ENCODE data around the gene SFXN4. TPM values are rescaled to one million over a fixed set of nuclear protein-coding genes. Genes with fewer than 3 reads are reported as not detected.
"Not testable (repeated sequence)": the region's sequence is repeated elsewhere in the genome, so short reads cannot be mapped to it uniquely, and the experiment has no call there.

SFXN4 gene
- total RNA-seq, 2 donors from 2014 or later = 9.5 to 16.1 TPM

- H3K9me3 ChIP-seq = no peaks in the 10 kb centered on the region
- H3K27ac ChIP-seq = no peak overlapping the region
- ATAC-seq (ENCODE audit: insufficient number of reproducible peaks, low FRiP score, low read depth) = no peak
- H3K36me3 ChIP-seq = peaks cover 32% of the 10 kb centered on the region
- H3K4me3 ChIP-seq = no peak overlapping the region
- no peak for TF ChIP-seq CTCF (IDR thresholded peaks at IDR 0.05)
- no peak for DNase-seq (ENCODE audit: low spot score)
- no peaks in the 10 kb centered on the region for H3K27me3 ChIP-seq (replicated peaks; ENCODE audit: insufficient read depth)
- H3K4me1 ChIP-seq (ENCODE audit: control insufficient read depth in 1 of 2, low read depth in 2 of 2) = no peaks in the 10 kb centered on the region
Observed at GRCh38 chr10:119113751-119114732, 51.5 kb downstream of the SFXN4 start.

- H3K27ac ChIP-seq = no peak overlapping the region
- no peaks in the 10 kb centered on the region for H3K4me1 ChIP-seq (ENCODE audit: control insufficient read depth in 1 of 2, low read depth in 2 of 2)
- no peak for TF ChIP-seq CTCF (IDR thresholded peaks at IDR 0.05)
- no peak overlapping the region for H3K4me3 ChIP-seq
- ATAC-seq (ENCODE audit: insufficient number of reproducible peaks, low FRiP score, low read depth) = no peak
- H3K36me3 ChIP-seq = peaks cover 27% of the 10 kb centered on the region
- no peaks in the 10 kb centered on the region for H3K9me3 ChIP-seq
- no peaks in the 10 kb centered on the region for H3K27me3 ChIP-seq (replicated peaks; ENCODE audit: insufficient read depth)
- DNase-seq (ENCODE audit: low spot score) = no peak
Observed at GRCh38 chr10:119112056-119112455, 53.5 kb downstream of the SFXN4 start.

- ATAC-seq (ENCODE audit: insufficient number of reproducible peaks, low FRiP score, low read depth); H3K27ac ChIP-seq; H3K27me3 ChIP-seq (replicated peaks; ENCODE audit: insufficient read depth); DNase-seq (ENCODE audit: low spot score); H3K4me3 ChIP-seq; H3K9me3 ChIP-seq: not testable (repeated sequence)
- Histone ChIP-seq H3K36me3 (peaks cover 17% of the 10 kb centered on the region), H3K4me1 (ENCODE audit: control insufficient read depth in 1 of 2, low read depth in 2 of 2) (peaks cover 9 to 11% of the 10 kb centered on the region in 2 donors)
Observed at GRCh38 chr10:119107771-119108170, 57.7 kb downstream of the SFXN4 start.

GRCh38 chr10:119107106-119107505 is 58.4 kb downstream of the SFXN4 start:
- not testable (repeated sequence) for H3K4me3 ChIP-seq; H3K27ac ChIP-seq; DNase-seq (ENCODE audit: low spot score); H3K9me3 ChIP-seq; ATAC-seq (ENCODE audit: insufficient number of reproducible peaks, low FRiP score, low read depth); H3K27me3 ChIP-seq (replicated peaks; ENCODE audit: insufficient read depth)
- Histone ChIP-seq H3K36me3 (peaks cover 13% of the 10 kb centered on the region), H3K4me1 (ENCODE audit: control insufficient read depth in 1 of 2, low read depth in 2 of 2) (peaks cover 9 to 11% of the 10 kb centered on the region in 2 donors)

- H3K27ac ChIP-seq; H3K9me3 ChIP-seq; H3K27me3 ChIP-seq (replicated peaks; ENCODE audit: insufficient read depth); H3K4me3 ChIP-seq; H3K36me3 ChIP-seq; ATAC-seq (ENCODE audit: insufficient number of reproducible peaks, low FRiP score, low read depth); DNase-seq (ENCODE audit: low spot score): not testable (repeated sequence)
- peaks cover 9 to 11% of the 10 kb centered on the region in 2 donors for H3K4me1 ChIP-seq (ENCODE audit: control insufficient read depth in 1 of 2, low read depth in 2 of 2)
Observed at GRCh38 chr10:119105899-119106298, 59.6 kb downstream of the SFXN4 start.

- ATAC-seq (ENCODE audit: insufficient number of reproducible peaks, low FRiP score, low read depth) = no peak
- no peaks in the 10 kb centered on the region for H3K27me3 ChIP-seq (replicated peaks; ENCODE audit: insufficient read depth)
- no peaks in the 10 kb centered on the region for H3K9me3 ChIP-seq
Observed at GRCh38 chr10:119105155-119105554, 60.4 kb downstream of the SFXN4 start.

More at GRCh38 chr10:119105155-119105554, 60.4 kb downstream of the SFXN4 start:
- DNase-seq (ENCODE audit: low spot score) = no peak
- Histone ChIP-seq H3K4me3 (peak overlapping the region; percentile 96), H3K4me1 (ENCODE audit: control insufficient read depth in 1 of 2, low read depth in 2 of 2) (peaks cover 9 to 11% of the 10 kb centered on the region in 2 donors), H3K36me3 (peaks cover 9% of the 10 kb centered on the region), H3K27ac (no peak overlapping the region)
- TF ChIP-seq CTCF (IDR thresholded peaks at IDR 0.05) = no peak
